ENCODE results near the gene SLC27A5. TPM values are rescaled to one million over a fixed set of nuclear protein-coding genes. Genes with fewer than 3 reads are reported as not detected.

SLC27A5 gene
- total and polyA plus RNA-seq, 2 of the 13 experiments (the other 11 are each of a cell fraction or from before 2014, with no cell fraction given): 30.3 to 40.2 TPM

DNA sequence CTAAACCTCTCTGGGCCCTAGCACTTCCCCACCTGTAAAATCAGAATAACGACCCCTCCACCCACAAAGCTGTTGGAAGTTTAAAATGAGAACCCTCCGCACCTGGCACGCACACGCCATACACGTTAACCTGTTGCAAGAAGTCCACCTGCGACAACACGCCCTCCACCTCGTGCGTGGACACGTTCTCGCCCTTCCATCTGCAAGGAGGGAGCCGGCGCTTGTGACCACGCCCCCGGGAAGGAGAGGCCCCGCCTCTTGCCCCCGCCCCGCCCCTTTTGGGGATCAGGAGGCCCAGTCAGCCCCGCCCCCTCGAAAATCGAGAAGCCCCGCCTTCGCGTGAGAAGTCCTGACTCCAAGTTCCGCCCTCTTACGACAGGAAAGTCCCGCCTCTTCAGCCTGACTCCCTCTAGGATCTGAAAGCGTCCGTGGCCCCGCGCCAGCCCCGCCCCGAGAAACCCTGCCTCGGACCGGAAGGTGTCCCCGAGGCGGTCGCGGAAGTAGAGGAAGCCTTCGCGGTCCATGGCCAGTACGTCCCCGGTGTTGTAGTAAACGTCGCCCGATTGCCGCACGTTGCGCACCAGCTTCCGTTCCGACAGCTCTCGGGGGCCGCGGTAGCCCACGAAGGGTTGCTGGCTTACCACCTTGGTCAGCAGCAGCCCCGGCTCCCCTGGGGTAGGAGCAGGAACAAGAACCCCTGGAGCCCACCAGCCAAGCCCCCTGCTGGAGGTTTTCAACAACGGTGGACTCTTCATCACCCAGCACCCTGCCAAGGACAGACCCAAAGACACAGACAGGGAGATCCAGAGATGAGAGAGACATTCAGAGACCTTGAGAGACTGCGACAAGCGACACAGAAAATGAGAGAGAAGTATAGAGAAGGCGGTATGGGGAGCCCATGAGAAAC lies 12.5 kb downstream of the SLC27A5 start (continued):
- TF ChIP-seq, protein P1, sequence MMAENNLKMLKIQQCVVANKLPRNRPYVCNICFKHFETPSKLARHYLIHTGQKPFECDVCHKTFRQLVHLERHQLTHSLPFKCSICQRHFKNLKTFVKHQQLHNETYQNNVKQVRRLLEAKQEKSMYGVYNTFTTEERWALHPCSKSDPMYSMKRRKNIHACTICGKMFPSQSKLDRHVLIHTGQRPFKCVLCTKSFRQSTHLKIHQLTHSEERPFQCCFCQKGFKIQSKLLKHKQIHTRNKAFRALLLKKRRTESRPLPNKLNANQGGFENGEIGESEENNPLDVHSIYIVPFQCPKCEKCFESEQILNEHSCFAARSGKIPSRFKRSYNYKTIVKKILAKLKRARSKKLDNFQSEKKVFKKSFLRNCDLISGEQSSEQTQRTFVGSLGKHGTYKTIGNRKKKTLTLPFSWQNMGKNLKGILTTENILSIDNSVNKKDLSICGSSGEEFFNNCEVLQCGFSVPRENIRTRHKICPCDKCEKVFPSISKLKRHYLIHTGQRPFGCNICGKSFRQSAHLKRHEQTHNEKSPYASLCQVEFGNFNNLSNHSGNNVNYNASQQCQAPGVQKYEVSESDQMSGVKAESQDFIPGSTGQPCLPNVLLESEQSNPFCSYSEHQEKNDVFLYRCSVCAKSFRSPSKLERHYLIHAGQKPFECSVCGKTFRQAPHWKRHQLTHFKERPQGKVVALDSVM (CRISPR knock-in tag; IDR thresholded peaks at IDR 0.05): peak; percentile 37
- TF ChIP-seq ZNF136 (CRISPR knock-in tag; IDR thresholded peaks at IDR 0.05; ENCODE audit: low read depth): no peak; the same call in 1 of the 2 replicates
- TF ChIP-seq ZNF782 (CRISPR knock-in tag; IDR thresholded peaks at IDR 0.05; ENCODE audit: borderline replicate concordance): no peak; the same call in 1 of the 2 replicates
- TF ChIP-seq, protein P2, sequence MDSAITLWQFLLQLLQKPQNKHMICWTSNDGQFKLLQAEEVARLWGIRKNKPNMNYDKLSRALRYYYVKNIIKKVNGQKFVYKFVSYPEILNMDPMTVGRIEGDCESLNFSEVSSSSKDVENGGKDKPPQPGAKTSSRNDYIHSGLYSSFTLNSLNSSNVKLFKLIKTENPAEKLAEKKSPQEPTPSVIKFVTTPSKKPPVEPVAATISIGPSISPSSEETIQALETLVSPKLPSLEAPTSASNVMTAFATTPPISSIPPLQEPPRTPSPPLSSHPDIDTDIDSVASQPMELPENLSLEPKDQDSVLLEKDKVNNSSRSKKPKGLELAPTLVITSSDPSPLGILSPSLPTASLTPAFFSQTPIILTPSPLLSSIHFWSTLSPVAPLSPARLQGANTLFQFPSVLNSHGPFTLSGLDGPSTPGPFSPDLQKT (CRISPR knock-in tag; IDR thresholded peaks at IDR 0.05; ENCODE audit: borderline replicate concordance): no peak
- no peak; the same call in 1 of the 2 replicates for TF ChIP-seq MTF2 (CRISPR knock-in tag; IDR thresholded peaks at IDR 0.05; ENCODE audit: borderline replicate concordance)
- no peak for TF ChIP-seq FOXM1 (CRISPR knock-in tag; IDR thresholded peaks at IDR 0.05)
- 0 out of 2 replicates have a peak, but pooled peaks have one; percentile 77 for TF ChIP-seq NRL (CRISPR knock-in tag; IDR thresholded peaks at IDR 0.05; ENCODE audit: borderline replicate concordance)
- peak; percentile 23; the same call in 1 of the 2 replicates for TF ChIP-seq ZSCAN25 (CRISPR knock-in tag; IDR thresholded peaks at IDR 0.05)
- TF ChIP-seq SAP130 (CRISPR knock-in tag; IDR thresholded peaks at IDR 0.05; ENCODE audit: low read depth): peak; percentile 96
- peak; percentile 76; the same call in 1 of the 2 replicates for TF ChIP-seq KLF12 (CRISPR knock-in tag; IDR thresholded peaks at IDR 0.05; ENCODE audit: borderline replicate concordance)
- peak; percentile 92 for TF ChIP-seq REPIN1 (CRISPR knock-in tag; IDR thresholded peaks at IDR 0.05; ENCODE audit: borderline replicate concordance, low read depth)
- TF ChIP-seq POLR2G (IDR thresholded peaks at IDR 0.05; ENCODE audit: low read depth, low read length): peak; percentile 81
- TF ChIP-seq STAG1 (CRISPR knock-in tag; IDR thresholded peaks at IDR 0.05): peak; percentile 33; the same call in 1 of the 2 replicates
- peak; percentile 81 for TF ChIP-seq ZNF781 (CRISPR knock-in tag; IDR thresholded peaks at IDR 0.05; ENCODE audit: borderline replicate concordance, not compliant biosample characterization)
- TF ChIP-seq, protein P3, sequence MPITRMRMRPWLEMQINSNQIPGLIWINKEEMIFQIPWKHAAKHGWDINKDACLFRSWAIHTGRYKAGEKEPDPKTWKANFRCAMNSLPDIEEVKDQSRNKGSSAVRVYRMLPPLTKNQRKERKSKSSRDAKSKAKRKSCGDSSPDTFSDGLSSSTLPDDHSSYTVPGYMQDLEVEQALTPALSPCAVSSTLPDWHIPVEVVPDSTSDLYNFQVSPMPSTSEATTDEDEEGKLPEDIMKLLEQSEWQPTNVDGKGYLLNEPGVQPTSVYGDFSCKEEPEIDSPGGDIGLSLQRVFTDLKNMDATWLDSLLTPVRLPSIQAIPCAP (CRISPR knock-in tag; IDR thresholded peaks at IDR 0.05; ENCODE audit: low read depth): no peak
- TF ChIP-seq CENPX (CRISPR knock-in tag; IDR thresholded peaks at IDR 0.05): no peak
- no peak; the same call in 1 of the 2 replicates for TF ChIP-seq ZSCAN29 (CRISPR knock-in tag; conservative IDR thresholded peaks at IDR 0.05)
- no peak for TF ChIP-seq EHMT2 (IDR thresholded peaks at IDR 0.05; ENCODE audit: borderline replicate concordance, low read depth, low read length)
- TF ChIP-seq KDM4B (CRISPR knock-in tag; IDR thresholded peaks at IDR 0.05): peak; percentile 85
- TF ChIP-seq, protein P4, sequence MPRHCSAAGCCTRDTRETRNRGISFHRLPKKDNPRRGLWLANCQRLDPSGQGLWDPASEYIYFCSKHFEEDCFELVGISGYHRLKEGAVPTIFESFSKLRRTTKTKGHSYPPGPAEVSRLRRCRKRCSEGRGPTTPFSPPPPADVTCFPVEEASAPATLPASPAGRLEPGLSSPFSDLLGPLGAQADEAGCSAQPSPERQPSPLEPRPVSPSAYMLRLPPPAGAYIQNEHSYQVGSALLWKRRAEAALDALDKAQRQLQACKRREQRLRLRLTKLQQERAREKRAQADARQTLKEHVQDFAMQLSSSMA (CRISPR knock-in tag; IDR thresholded peaks at IDR 0.05): peak; percentile 83
- peak; percentile 78 for TF ChIP-seq ARNTL (CRISPR knock-in tag; IDR thresholded peaks at IDR 0.05)
- TF ChIP-seq, protein P5, sequence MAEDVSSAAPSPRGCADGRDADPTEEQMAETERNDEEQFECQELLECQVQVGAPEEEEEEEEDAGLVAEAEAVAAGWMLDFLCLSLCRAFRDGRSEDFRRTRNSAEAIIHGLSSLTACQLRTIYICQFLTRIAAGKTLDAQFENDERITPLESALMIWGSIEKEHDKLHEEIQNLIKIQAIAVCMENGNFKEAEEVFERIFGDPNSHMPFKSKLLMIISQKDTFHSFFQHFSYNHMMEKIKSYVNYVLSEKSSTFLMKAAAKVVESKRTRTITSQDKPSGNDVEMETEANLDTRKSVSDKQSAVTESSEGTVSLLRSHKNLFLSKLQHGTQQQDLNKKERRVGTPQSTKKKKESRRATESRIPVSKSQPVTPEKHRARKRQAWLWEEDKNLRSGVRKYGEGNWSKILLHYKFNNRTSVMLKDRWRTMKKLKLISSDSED (CRISPR knock-in tag; IDR thresholded peaks at IDR 0.05): no peak

Measured in HepG2 (cell line).